OCI-M2 (cell line): ENCODE data around the gene EARS2.

ENCODE experiments used
- DNase-seq: peaks from one replicate; lab custom pipeline; 2025; ENCODE audit not compliant: unreplicated experiment; lab: John Stamatoyannopoulos, UW

Gene EARS2

DNA sequence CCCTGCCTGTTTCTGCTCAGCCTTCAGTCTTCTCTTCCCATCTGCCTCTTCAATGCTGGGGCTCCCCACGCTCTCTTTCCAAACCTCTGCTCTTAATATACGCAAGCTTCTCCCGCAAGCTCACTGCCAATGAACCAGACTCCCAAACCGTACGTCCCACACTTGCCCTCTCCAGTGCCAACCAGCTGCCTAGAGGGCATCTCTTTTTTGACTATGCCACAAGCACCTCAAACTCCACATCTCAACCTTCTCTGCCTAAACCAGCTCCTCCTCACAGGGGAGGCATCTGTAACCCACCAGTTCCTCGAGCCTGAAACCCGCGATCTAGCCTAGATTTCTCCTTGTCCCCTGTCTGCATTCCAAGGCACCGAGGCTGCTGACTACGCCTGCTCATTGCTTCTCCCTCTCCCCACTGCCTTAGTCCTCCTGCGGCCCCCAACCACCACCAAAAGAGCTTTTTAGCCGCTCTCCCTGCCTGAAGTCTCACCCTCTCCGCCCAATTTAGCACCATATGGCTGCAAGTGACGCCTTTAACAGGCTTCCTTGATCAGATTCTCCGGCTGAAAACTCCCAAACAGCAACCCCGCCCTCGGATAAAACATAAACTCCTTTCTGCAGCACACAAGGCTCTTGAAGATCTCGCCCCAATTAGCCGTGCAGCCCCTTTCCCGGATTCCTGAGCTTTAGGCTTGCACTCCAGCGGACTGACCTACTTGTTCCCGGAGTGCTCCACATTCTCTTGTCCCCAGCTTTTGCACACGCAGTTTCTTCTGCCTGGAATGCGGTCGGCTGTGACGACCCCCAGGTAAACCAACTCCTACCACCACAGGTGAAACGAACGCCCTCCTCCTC, 48.3 kb downstream of the EARS2 start:
- no peak for DNase-seq

DNA sequence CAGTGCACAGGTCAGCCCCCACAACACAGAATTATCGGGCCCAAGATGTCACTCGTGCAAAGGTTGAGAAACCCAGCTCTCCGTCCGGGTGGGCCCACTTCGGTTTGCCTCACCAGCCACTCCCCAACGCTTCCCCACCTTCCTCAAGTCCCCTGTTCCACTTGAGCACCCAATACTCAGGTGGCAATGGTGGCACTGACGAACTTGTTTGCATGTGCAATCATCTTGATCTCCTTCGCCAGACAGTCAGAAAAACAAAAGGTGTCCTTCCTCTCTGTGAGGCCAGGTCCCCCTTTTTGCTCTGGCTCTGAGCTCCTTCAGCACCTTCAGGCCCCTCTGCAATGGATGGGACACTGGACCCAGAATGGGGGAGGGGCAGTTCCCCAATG, 50.5 kb downstream of the EARS2 start:
- no peak for DNase-seq

DNA sequence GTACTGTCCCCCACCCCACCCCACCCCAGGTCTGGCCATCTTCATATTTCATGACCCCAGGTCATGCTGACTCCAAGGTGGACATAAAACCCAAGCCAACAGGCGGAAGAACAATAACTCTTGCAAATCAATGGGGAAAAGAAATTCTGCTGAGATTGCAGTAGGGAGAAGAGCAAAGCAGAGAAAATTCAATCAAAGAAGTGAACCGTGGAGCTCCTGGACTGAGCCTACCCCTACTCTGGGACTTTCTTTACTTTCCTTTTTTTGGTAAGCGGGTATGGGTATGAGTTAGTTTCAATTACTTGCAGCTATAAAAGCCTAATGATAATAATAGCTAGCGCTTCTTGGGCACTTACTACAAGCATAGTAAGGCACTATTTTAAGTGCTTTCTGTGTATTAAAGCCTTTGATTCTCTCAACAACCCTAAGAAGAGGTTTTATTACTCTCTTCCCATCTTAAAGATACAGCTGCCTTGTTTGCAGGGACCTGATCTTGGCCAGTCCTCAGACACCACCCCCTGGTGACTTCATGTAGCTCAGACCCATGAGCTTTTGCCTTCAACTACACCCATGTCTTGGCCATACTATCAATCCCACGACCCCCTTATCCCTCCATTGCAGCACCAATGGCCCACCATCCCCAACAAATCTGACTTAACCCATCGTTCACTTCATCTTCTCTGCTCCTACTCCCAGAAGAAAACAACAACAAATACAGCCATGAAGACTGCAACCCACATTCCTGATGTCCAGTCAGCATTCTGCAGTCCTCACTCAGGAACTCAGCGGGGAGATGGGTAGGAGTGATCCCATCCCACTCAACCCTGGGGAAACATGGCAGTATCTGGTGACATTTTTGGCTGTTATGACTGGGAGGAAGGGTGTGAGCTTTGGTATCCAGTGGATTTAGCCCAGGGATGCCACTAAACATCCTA, 51.2 kb downstream of the EARS2 start:
- DNase-seq: no peak

DNA sequence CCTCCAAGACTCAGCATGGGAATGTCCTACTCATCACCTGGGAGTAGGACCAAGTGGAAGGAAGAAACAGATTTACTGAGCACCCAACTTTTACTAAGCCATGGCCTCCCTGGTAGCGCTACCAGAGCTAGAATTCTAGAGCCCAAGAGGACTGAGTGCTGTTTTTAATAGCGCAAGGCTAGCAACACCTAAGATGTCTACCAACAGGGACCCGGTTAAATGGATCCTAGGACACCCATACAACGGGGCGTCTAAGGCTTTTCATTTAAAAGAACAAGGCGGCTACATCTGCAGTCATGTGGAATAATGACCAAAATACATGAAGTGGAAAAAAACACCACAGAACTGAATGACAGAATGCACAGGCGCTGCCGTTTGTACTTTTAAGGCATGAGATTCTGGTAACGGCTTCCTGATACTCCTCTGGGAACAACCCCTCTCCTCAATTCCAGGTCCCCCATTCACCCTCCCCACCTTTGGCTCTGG, 51.9 kb downstream of the EARS2 start:
- DNase-seq: no peak

- DNase-seq: no peak
These were observed 52.5 kb downstream of the EARS2 start for GRCh38 chr16:23504453-23505179.

GRCh38 chr16:23504076-23504452, 53.1 kb downstream of the EARS2 start:
- no peak for DNase-seq

DNA sequence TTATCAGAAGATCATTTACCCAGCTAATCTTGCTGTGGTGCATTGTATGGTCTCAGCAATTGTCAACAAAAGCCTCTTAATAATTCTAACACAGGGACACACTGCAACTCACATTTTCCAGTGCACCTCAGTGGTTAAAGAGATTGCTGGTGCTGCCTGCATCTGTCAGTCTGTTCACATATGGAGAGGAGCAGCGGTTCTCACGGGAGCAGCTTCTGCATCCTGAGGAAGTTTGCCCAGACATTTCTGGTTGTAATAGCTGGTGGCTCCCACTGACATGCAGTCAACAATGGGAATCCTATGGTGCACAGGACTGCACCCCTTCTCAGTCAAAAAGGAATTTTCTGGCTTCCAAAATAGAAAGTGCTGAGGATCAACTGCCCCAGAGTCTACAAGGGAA, 54.7 kb downstream of the EARS2 start:
- DNase-seq: no peak

DNA sequence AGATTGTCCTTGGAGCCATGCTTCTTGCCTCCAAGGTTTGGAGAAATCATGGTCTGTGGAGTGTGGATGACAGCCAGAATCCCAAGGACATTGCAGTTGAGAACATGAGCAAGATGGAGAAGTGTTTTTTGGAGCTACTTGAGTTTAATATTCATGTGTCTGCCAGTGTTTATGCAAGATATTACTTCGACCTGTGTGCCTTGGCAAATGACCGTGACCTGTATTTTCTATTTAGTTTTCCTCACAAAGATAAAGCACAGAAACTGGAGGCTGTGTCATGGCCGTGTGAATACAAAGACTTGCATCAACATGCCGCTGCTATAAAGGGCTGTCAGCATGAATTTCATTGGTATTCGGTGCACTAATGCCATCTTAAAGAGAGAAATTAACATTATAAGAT, 55.9 kb downstream of the EARS2 start:
- no peak for DNase-seq

DNA sequence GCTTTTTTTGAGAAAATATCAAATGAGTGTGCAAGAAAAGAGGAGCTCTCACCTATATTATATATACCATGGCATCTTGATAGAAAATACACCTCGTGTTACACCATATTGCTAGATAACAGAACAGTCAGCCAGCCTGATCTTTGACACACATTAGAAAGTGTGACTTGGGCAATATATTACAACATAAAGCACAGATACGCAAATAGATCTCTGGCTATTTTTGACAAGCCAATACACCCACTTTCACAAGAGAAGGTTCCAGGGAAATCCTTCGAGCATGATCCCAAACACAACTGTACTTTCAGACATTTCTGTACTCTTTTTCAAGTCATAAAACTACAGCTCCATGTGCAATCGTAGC, 56.3 kb downstream of the EARS2 start:
- no peak for DNase-seq

DNA sequence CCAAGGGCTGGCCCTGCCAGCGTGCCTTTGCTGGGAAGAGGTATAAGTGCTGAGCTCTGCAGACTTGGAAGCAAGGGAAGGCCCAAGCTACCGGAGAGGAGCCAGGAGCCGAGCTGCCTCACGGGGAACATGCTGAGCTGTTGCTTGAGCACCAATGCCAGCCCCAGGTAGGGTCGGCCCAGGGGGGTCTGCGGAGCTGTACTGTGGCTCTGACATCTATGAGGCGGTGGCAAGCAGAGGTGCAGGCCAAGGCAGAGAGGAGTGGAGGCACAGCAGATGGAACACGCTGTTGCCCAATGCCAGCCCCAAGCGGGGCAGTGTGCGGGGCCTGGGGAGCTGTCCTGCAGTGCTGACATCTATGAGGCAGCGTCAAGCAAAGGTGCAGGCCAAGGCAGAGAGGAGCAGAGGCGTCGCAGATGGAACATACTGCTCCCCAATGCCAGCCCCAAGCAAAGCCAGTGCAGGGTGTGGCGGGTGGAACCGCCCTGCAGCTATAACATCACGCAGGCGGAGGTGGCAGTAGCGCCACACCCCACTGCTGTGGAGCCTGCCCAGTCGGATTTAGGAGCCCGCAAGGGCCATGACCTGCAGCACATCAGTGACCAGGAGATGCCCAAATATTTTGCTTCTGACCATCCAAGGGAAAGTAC, 56.8 kb downstream of the EARS2 start:
- no peak for DNase-seq

- no peak for DNase-seq
These were observed 57.3 kb downstream of the EARS2 start for GRCh38 chr16:23499801-23500200.

DNA sequence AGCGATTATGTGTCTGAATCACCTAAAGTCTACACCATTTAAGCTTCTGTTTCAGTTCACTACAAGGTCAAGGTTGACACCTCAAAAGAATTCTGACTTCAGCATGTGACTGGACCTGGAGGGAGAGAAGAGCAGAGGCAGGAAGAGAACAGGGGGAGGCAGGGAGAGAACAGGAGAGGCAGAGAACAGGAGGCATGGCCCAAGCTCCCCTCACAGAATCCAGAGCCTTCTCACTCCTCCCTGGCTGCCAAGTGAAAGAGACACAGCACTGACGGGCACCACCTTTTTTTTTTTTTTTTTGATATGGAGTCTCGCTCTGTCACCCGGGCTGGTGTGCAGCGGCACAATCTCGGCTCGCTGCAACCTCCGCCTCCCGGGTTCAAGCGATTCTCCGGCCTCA, 58.3 kb downstream of the EARS2 start:
- no peak for DNase-seq

DNA sequence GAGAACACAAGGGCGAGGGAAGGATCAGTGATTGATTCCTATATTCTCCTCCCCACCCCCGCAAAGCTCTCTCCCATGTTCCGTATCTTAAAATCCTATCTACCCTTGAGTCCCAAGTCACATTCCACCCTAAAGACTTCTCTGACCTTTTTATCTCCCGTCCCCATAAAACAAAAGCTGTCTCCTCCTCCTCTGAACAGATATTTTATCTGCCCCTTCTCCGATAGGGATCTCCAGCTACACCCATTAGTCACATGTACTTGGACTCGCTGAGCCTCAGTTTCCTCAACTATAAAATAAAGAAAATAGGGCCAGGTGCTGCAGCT, 59.6 kb downstream of the EARS2 start:
- DNase-seq: no peak

DNA sequence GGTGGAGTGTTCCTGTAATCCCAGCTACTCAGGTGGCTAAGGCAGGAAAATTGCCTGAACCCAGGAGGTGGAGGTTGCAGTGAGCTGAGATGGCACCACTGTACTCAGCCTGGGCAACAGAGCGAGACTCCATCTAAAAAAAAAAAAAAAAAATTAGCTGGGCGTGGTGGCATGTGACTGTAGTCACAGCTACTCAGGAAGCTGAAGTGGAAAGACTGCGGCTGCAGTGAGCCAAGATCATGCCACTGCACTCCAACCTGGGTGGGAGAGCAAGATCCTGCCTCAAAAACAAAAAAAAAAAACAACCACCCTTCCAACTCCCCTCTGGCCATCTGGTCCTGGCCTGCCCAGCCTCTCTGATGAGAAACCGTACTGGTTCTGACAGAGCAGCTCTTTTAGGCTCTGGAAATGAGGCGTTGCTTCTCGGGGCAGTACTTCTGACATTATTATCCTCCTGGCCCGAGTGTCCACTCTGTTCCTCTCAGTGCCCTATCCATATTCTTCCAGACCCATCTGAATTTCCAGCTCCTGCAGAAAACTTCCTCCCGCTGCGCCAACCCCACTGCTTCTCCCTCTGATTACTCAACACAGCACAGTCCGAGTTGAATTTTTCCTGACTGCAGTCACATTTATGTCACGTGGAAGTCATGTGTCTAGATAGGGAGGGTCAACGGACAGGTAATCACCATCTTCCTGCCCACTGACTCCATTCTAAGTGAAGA, 60.2 kb downstream of the EARS2 start:
- DNase-seq: no peak

DNA sequence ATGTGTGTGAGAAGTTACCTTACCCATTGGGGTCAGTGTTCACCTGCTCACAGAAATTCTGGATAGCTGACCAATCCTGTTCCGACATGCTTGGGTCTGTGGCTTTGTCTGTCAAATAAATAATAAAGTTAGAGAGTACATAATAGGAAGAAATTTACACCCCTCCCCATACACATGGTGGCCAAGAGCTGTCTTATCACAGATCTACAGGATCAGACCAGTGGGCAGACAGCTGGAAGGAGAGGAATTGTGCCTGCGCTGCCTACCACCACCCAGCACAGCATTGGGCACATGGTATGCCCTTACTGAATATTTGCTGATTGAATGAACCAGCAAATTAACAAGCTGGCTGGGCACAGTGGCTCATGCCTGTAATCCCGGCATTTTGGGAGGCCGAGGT, 61.5 kb downstream of the EARS2 start:
- no peak for DNase-seq

- DNase-seq: no peak
These were observed 63.0 kb downstream of the EARS2 start for GRCh38 chr16:23494188-23494587.

GRCh38 chr16:23491490-23492391, 65.4 kb downstream of the EARS2 start:
- no peak for DNase-seq

DNA sequence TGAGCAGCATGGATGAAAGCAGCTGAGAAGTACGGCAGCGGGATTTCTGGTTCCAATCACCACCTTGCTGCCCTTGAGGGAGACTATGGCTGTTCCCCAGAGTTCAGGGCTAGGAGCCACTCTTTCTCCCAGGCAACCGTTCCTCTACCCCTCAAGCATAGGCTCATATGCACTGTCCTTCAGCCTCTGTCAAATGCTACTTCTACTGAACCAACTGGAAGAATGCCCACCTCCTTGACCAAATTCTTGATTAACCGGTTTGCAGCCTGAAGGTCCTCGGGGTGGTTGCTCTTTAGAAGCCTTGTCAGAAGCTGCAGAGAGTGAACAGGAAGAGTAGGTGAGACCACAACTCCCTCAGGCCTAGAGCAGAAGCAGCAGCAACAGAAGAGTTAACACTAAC, 70.7 kb downstream of the EARS2 start:
- DNase-seq: no peak

DNA sequence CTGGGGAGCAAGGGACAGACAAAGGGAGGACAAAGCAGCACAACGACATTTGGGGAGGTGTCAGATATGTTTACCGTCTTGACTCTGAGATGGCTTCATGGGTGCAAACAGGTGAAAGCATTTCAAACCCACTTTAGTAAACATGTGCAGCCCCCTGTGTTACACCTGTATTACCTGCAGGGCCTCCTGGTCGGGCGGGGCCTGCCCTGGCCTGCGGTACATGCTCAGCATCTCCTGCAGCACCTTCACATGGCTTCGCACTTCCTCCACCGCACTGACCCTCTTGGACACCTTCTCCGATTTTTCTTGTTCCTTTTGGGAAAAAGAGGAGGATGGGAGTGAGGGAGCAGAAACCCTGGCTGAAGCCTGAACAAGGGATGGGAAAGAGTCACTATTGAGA, 71.3 kb downstream of the EARS2 start:
- DNase-seq: no peak

GRCh38 chr16:23485257-23485614, 71.9 kb downstream of the EARS2 start:
- DNase-seq: no peak
